ENCODE measurements around the gene TMEM52B. TPM values are rescaled to one million over a fixed set of nuclear protein-coding genes. Genes with fewer than 3 reads are reported as not detected.

The TMEM52B gene
- total and polyA plus RNA-seq, 7 donors: not detected

DNA sequence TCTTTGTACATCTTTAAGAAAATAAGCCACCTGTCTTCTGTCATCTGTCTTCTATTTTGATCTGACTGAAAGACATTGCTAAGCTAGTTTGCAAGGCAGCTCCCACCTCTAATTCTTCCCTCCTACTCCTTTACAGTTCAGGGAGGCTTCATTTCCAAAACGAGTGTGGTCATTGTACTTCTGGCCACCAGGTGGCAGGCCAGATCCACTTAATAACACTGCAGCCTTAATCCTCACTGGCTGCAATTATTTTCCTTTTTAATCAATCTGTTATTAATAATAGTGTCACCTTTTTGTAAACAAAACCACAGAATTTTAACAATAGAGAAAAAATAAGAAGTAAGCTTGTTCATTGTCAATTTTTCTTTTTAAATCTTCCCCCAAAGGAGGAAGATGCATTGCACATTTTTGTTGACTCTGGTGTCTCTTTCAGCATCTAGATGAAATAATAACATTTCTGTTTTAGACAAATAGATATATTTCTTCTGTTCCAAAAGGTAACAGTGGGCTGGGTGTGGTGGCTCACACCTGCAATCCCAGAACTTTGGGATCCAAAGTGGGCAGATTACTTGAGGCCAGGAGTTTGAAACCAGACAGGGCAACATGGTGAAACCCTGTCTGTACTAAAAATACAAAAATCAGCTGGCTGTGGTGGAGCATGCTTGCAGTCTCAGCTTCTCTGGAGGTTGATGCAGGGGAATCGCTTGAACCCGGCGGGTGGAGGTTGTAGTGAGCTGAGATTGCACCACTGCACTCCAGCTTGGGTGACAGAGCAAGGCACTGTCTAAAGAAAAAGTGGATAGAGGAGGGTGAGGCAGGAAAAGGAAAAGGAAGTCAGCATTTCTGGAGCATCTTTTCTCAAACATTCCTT, 57.2 kb downstream of the TMEM52B start:
- intact Hi-C loops (cut with DNase I): loop anchor here in 1 of 2 donors (2.0 to 10.0 kb wide), 2 partner anchors 327 to 439 kb away; partner anchors contain the start of gene STYK1

DNA sequence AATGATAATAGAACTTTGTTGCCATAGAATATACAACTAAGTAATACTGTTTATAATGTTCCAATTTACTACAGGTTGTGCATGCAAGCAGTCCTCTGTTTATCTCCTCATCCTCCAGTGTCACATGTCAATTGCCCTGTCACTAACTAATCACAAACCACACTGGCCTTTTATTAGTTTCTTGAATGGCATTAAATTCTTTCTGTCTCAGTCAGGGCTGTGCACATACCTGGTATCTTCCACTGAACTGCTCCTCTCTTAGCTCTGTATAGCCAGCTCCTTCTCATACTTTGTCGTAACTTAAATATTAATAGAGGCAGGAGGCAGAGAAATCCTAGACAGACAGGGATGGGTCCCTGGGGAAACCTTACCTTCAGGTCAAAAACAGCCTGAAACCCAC, 57.9 kb downstream of the TMEM52B start:
- H3K27me3 ChIP-seq (ENCODE audit: insufficient read depth in 3 of 3, low read length in 2 of 3): no peaks in the 10 kb centered on the region
- no peaks in the 10 kb centered on the region for H3K9me3 ChIP-seq
- DNase-seq (no peak), ATAC-seq (no peak)
- H3K4me1 ChIP-seq: no peaks in the 10 kb centered on the region
- WGBS, 3 donors: 96 to 100% (median 98%) methylated on average over 1 of the region's 1 CpG
- H3K4me3 ChIP-seq: no peak overlapping the region
- H3K27ac ChIP-seq: no peak overlapping the region
- H3K36me3 ChIP-seq (ENCODE audit: insufficient read depth in 1 of 2, low read depth in 1 of 2): no peaks in the 10 kb centered on the region
- TF ChIP-seq, protein P1, sequence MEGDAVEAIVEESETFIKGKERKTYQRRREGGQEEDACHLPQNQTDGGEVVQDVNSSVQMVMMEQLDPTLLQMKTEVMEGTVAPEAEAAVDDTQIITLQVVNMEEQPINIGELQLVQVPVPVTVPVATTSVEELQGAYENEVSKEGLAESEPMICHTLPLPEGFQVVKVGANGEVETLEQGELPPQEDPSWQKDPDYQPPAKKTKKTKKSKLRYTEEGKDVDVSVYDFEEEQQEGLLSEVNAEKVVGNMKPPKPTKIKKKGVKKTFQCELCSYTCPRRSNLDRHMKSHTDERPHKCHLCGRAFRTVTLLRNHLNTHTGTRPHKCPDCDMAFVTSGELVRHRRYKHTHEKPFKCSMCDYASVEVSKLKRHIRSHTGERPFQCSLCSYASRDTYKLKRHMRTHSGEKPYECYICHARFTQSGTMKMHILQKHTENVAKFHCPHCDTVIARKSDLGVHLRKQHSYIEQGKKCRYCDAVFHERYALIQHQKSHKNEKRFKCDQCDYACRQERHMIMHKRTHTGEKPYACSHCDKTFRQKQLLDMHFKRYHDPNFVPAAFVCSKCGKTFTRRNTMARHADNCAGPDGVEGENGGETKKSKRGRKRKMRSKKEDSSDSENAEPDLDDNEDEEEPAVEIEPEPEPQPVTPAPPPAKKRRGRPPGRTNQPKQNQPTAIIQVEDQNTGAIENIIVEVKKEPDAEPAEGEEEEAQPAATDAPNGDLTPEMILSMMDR (IDR thresholded peaks at IDR 0.05): no peak
- intact Hi-C loops (cut with DNase I): loop anchor here in 1 of 2 donors (10.0 kb wide), 1 partner anchor 438 kb away; the partner anchor contains the start of gene STYK1

More for the DNA sequence above, 57.2 kb downstream of the TMEM52B start:
- Histone ChIP-seq H3K27ac (no peak overlapping the region), H3K4me3 (no peak overlapping the region), H3K9me3 (no peaks in the 10 kb centered on the region), H3K27me3 (ENCODE audit: insufficient read depth in 3 of 3, low read length in 2 of 3) (no peaks in the 10 kb centered on the region), H3K36me3 (ENCODE audit: insufficient read depth in 1 of 2, low read depth in 1 of 2) (no peaks in the 10 kb centered on the region), H3K4me1 (no peaks in the 10 kb centered on the region)
- TF ChIP-seq, protein P1 (IDR thresholded peaks at IDR 0.05): peak; percentile 92
- DNase-seq (no peak), ATAC-seq (peak; percentile 76 to 89 (median 79))
- WGBS, 3 donors: 50 to 52% (median 51%) methylated on average over 4 of the region's 4 CpGs

DNA sequence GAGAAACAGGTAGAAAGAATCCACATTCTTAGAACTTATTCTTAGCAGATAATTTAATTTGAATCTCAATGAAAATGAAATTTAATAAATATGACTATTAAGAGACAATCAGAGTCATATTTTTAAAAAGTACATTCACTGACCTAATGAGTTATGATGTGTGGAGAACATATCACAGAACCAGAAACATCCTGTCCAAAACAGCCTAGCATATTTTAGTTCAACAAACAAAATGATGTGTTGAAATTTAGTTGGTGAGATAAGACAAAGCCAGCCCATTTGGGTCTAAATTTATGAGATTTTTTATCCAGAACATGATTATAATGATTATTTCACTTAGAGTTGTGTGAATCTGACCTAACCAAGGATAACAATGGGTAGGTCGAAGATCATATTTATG, 59.7 kb downstream of the TMEM52B start:
- intact Hi-C loops (cut with DNase I): loop anchor here in 1 of 2 donors (10.0 kb wide), 1 partner anchor 436 kb away; the partner anchor contains the start of gene STYK1
- no peak overlapping the region for H3K4me3 ChIP-seq

DNA sequence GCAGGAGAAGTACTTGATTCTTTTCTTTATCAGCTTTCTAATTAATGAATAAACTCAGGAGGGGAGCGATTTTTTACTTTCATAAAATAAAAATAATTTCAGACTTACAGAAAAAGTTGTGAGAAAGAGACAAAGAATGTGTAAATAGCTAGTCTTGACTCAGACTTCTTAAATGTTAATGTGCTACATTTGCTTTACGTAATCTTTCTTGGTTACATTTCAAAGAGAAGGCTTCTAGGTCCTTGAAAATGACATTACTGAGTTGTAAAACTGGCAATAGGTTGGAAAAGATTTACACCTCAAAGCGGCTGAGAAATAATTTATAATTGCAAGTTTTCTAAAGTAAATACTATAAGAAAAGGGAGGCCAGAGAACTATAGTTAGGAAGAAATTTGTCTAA, 62.5 kb downstream of the TMEM52B start:
- TF ChIP-seq, protein P1 (IDR thresholded peaks at IDR 0.05): no peak
- Histone ChIP-seq H3K4me3 (no peak overlapping the region), H3K36me3 (ENCODE audit: insufficient read depth in 1 of 2, low read depth in 1 of 2) (no peaks in the 10 kb centered on the region), H3K27me3 (ENCODE audit: insufficient read depth in 3 of 3, low read length in 2 of 3) (no peaks in the 10 kb centered on the region), H3K9me3 (no peaks in the 10 kb centered on the region), H3K27ac (no peak overlapping the region), H3K4me1 (no peaks in the 10 kb centered on the region)
- DNase-seq (no peak), ATAC-seq (no peak)
- intact Hi-C loops (cut with DNase I): no loop called here
- 58 to 61% (median 59%) methylated on average over 3 of the region's 3 CpGs for WGBS, 3 donors

More for the DNA sequence above, 59.7 kb downstream of the TMEM52B start:
- ATAC-seq: no peak
- no peaks in the 10 kb centered on the region for H3K4me1 ChIP-seq
- no peaks in the 10 kb centered on the region for H3K27me3 ChIP-seq (ENCODE audit: insufficient read depth in 3 of 3, low read length in 2 of 3)
- H3K9me3 ChIP-seq: no peaks in the 10 kb centered on the region
- 89 to 91% (median 89%) methylated on average over 1 of the region's 1 CpG for WGBS, 3 donors
- H3K27ac ChIP-seq: no peak overlapping the region
- no peaks in the 10 kb centered on the region for H3K36me3 ChIP-seq (ENCODE audit: insufficient read depth in 1 of 2, low read depth in 1 of 2)
- no peak for DNase-seq
- TF ChIP-seq, protein P1 (IDR thresholded peaks at IDR 0.05): no peak

Other genes starting within 250 kb of the TMEM52B start
- not detected for gene CLEC2A, start 246.7 kb upstream of the TMEM52B start, total RNA-seq
- not detected for gene CLEC2A, start 246.7 kb upstream of the TMEM52B start, polyA plus RNA-seq
- under 1 TPM; 0.52 to 0.90 (median 0.64) TPM for gene CLEC12A, start 207.6 kb upstream of the TMEM52B start, total RNA-seq
- gene CLEC12A, start 207.6 kb upstream of the TMEM52B start, polyA plus RNA-seq: under 1 TPM; 0.06 to 0.96 (median 0.49) TPM
- gene CLEC1B, start 179.9 kb upstream of the TMEM52B start, total RNA-seq: not detected
- gene CLEC1B, start 179.9 kb upstream of the TMEM52B start, polyA plus RNA-seq: not detected
- under 1 TPM in 1 of 4 donors, not detected in 3; 0.15 TPM for gene CLEC12B, start 168.4 kb upstream of the TMEM52B start, total RNA-seq
- under 1 TPM in 1 of 3 donors, not detected in 2; 0.01 TPM for gene CLEC12B, start 168.4 kb upstream of the TMEM52B start, polyA plus RNA-seq
- gene CLEC9A, start 148.3 kb upstream of the TMEM52B start, total RNA-seq: not detected
- gene CLEC9A, start 148.3 kb upstream of the TMEM52B start, polyA plus RNA-seq: under 1 TPM in 1 of 3 donors, not detected in 2; 0.05 TPM
- gene CLEC1A, start 80.0 kb upstream of the TMEM52B start, total RNA-seq: 1 to 10 TPM; 1.5 to 3.8 (median 1.8) TPM
- gene CLEC1A, start 80.0 kb upstream of the TMEM52B start, polyA plus RNA-seq: 1 to 10 TPM in 2 of 3 donors, under 1 TPM in 1; 0.96 to 2.4 (median 1.7) TPM
- 1 to 10 TPM; 1.0 to 3.0 (median 1.3) TPM for gene CLEC7A, start 48.8 kb upstream of the TMEM52B start, total RNA-seq
- gene CLEC7A, start 48.8 kb upstream of the TMEM52B start, polyA plus RNA-seq: 1 to 10 TPM in 1 of 3 donors, under 1 TPM in 2; 0.27 to 1.3 (median 0.69) TPM
- gene OLR1, start 6.9 kb upstream of the TMEM52B start, total RNA-seq: under 1 TPM in 2 of 4 donors, not detected in 2; 0.56 to 0.66 TPM
- under 1 TPM in 2 of 3 donors, not detected in 1; 0.03 to 0.04 TPM for gene OLR1, start 6.9 kb upstream of the TMEM52B start, polyA plus RNA-seq
- 100 to 1,000 TPM; 124 to 255 (median 218) TPM for gene GABARAPL1, start 33.8 kb downstream of the TMEM52B start, total RNA-seq
- 100 to 1,000 TPM in 2 of 3 donors, 10 to 100 TPM in 1; 36.1 to 268 (median 194) TPM for gene GABARAPL1, start 33.8 kb downstream of the TMEM52B start, polyA plus RNA-seq
- gene KLRD1, start 128.8 kb downstream of the TMEM52B start, total RNA-seq: 1 to 10 TPM in 1 of 4 donors, under 1 TPM in 3; 0.17 to 1.1 (median 0.49) TPM
- gene KLRD1, start 128.8 kb downstream of the TMEM52B start, polyA plus RNA-seq: under 1 TPM; 0.03 to 0.30 (median 0.13) TPM
- gene KLRK1, start 211.0 kb downstream of the TMEM52B start, total RNA-seq: under 1 TPM in 3 of 4 donors, not detected in 1; 0.28 to 0.47 (median 0.34) TPM
- under 1 TPM; 0.09 to 0.55 (median 0.25) TPM for gene KLRK1, start 211.0 kb downstream of the TMEM52B start, polyA plus RNA-seq
- gene KLRC4, start 230.7 kb downstream of the TMEM52B start, total RNA-seq: not detected
- under 1 TPM in 1 of 3 donors, not detected in 2; 0.23 TPM for gene KLRC4, start 230.7 kb downstream of the TMEM52B start, polyA plus RNA-seq
- gene KLRC3, start 241.6 kb downstream of the TMEM52B start, total RNA-seq: not detected
- not detected for gene KLRC3, start 241.6 kb downstream of the TMEM52B start, polyA plus RNA-seq

Measured in psoas muscle (tissue), 8 donors.